ENCODE data around the gene S100PBP.

Gene S100PBP

DNA sequence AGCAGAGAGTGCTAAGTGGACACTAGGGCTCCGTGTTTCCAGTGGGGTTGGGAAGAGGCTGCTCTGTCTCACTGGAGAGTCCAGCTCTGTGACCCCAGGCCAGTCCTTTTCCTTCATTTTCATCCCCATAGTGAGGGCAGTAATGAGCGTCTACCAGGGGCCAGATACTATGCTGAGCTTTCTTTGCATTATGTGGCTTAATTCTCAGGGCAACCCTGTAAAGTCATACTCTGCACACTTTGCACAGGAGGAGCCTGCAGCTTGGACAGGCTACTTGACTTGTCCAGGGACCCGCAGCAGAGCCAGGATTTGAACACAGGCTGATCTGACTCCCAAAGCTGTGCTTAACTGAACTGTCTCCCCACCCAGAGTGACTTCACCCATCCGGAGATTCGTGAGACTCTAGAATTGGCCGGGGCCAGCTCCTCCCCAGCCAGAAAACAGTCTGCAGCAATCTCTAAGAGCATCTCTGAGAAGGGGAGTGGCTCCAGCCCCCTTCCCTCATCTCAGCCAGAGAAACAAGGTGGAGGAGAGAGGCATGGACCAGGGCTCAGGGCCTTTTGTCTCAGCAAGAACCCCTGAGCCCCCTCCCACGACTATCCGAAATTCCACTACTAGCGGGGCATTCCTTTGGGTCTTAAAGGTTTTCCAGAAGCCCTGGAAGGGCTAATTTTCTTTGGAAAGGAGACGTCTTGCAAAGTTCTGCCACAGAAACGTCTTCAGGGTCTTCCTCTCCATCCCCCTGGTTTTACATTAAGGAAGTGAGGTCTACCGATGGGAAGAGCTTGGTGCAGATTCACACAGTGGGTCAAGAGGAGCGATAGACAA, 54.1 kb downstream of the S100PBP start:
- no peak for DNase-seq

GRCh38 chr1:32872192-32872460, 54.7 kb downstream of the S100PBP start:
- no peak for DNase-seq

GRCh38 chr1:32873484-32873883, 56.0 kb downstream of the S100PBP start:
- no peak for DNase-seq

DNA sequence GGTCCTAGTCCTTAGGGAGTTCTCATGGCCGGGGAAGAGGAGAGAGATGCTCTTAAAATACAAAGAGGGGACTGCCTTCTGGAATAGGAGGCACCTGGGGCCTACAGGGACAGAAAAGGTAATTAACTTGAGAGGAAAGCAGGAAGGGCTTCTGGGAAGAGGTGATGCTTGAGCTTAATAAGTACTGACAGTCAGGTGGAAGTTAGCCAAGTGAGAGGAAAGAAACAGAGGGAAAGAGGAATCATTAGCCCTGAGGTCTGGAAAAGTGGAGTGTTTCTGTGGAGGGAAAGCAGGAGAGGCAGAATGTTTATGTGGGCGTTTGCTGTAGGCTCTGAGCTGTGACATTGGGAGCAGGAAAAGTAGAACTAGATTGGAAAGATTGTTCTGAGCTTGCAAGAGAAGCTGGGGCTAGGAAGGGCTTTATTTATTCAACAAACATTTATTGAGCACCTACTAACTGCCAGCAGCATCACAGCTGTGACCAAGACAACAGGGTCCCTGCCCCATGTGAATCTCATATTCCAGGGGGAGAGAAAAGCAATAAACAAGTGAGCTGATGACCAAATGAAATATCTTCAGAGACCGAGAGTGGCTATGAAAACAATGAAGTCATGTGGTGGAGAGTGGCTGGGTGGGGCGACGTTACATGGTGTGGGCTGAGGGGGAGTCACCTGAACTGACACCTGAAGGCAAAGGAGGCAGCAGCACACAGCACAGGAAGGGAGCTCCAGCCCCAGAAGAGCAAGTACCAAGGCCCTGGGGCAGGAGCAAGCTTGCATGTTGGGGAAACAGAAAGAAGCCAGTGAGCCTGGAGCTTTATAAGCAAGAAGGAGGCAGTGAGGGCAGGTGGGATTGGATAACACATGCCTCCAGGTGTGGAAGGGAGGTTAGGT, 57.7 kb downstream of the S100PBP start:
- no peak for DNase-seq

- DNase-seq, result no peak
These were observed 59.1 kb downstream of the S100PBP start for GRCh38 chr1:32876341-32877210.

- DNase-seq, result no peak
These were observed 60.0 kb downstream of the S100PBP start for GRCh38 chr1:32877211-32878110.

DNA sequence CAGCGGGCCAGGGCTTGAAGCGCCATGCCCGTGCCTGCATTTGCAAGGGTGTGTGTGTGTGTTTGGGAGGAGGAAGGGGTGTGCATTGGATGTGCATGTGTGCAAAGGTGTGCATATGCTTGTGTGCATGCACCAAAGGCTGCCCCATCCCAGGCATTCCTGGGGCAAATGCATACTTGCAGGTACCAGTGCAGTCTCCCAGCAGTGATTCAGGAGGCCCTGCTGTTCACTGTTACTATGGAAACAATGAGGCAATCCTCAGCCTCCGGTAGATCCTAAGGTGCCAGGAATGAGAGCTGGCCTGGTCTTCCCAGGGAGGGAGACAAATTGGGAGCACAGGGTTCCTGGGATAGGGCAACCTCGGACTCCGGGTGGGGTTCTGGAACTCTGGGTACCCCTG, 60.7 kb downstream of the S100PBP start:
- DNase-seq, result no peak

- DNase-seq, result no peak
These were observed 61.2 kb downstream of the S100PBP start for GRCh38 chr1:32878637-32879041.

- no peak for DNase-seq
These were observed 63.8 kb downstream of the S100PBP start for GRCh38 chr1:32881291-32881690.

DNA sequence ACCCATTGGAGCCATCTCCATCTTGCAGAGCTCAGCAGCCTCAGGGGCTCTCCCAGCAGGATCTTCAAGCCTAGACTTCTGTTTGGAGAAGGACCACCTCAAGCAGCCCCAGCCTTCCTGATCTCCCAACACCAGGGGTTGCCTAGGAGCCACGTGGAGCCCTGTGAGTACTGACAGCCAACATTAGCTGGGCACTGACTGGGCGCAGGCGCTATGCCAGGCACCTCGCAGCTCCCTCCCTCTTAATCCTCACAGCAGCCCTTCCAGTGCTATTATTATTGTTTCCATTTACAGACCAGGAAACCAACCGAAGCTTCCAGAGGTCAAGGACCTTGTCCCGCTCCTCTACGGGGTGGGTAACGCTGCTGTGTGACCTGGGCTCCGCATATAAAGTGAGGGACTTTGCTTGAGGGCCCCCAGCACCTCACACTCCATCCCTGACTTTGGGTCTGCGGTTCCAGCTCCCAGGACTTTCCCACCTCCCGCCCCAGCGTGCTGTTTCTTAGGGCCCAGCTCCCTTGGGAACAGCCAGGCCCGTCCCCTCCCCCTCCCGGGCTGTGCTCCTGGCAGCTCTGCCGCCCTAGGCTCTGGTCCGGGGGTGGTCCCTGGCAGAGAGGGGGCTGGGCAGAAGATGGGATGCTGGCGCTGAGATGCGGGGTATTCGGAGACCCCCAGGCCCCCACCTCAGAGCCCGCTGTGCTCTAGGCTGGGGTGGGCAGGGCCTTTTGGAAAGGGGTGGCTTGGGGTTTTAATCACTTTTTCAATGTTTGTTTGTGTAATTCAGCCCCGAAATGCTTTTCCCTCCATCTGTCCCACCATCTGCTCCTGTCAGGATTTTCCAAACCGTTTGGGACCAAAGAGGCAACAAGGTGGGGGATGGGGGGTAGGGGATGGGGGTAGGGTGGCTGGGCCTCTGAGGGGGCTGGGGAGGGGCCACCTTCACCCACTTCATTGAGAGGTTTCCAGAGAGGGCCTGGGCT, 64.7 kb downstream of the S100PBP start:
- no peak for DNase-seq

- DNase-seq, result no peak
These were observed 66.0 kb downstream of the S100PBP start for GRCh38 chr1:32883338-32884031.

- DNase-seq, result no peak
These were observed 66.5 kb downstream of the S100PBP start for GRCh38 chr1:32884032-32884372.

DNA sequence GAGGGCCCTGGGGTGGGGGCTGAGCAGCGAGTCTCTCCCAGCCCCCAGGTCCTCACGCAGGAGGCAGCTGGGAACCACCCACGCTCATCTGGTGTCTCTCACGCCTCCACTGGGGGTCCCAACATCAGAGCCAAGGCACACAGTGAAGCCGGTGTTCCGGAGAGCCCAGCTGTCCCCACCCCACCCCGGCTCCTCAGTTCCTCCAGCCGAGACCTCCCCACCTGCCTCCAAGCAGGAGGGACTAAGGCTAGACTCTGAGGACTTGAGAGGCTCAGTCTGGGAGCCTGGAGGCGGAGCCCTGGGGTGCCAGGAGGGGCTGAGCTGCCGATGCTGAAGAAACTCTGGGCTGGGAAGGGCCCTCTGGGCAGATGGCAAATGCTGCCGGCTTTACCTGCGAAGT, 67.3 kb downstream of the S100PBP start:
- DNase-seq, result no peak

DNA sequence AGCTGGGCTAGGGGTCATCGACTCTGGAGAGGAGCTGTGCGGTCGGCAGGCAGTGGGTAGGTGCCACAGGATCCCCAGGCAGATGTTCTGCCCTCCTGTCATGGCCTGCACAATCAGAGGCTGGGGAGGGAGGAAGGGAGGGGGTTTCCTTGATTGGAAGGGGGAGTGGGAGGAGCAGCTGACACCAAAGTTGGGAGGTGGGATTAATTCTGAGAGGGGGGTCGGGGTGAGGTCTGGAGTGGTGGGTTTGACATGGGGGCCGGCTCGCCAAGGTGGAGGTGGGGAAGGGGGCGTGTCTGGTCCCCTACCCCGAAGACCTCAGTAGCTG, 68.2 kb downstream of the S100PBP start:
- DNase-seq, result no peak

GRCh38 chr1:32886004-32886827, 68.8 kb downstream of the S100PBP start, which contains the start of gene HPCA:
HPCA (plus strand) TSS chr1:32886491; CDS start chr1:32888899, 2,408 bp downstream.
- no peak for DNase-seq

DNA sequence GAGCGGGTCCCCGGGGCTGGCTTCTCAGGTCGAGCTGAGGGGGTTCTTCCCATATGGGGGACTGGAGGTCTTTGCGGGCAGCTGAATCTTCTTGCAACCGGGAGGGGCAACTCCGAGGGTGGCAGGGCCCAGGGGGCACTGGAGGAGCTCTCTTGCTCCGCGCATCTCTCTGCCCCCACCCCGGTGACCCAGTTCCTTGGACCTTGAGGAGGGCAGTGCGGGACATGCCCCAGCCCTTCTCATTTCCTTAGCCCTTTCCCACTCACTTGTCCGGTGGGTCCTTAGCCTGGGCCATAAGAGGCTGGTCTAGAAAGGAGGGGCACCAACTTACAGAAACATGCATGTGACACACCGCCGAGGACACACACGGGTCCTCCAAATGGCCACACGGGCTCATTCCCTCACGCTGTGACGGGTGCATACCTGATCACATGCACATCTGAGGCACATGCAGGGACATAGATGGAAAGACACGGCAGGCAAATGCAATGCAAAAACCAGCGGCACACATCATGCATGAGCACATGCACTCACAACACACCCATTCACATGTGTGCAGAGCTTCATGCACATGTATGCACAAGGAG, 69.5 kb downstream of the S100PBP start:
- no peak for DNase-seq

DNA sequence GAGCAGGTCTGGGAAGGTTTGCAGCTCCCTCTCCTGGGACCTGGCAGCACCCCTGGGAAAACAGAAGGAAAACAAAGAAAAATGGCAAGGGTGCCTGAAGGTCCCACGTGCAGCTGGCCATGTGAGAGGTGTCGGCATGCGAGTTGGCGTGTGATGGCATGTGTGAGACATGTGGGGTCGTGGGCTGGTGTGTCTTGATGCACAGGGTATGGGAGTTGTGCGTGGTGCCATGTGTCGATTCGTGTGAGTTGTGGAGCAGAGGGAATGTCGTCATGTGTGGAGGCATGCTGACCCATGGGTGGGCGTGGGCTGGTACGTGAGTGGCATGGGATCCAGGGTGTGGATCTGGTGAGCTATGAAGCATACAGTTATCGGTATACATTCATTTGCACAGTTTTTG, 70.2 kb downstream of the S100PBP start:
- DNase-seq, result no peak

DNA sequence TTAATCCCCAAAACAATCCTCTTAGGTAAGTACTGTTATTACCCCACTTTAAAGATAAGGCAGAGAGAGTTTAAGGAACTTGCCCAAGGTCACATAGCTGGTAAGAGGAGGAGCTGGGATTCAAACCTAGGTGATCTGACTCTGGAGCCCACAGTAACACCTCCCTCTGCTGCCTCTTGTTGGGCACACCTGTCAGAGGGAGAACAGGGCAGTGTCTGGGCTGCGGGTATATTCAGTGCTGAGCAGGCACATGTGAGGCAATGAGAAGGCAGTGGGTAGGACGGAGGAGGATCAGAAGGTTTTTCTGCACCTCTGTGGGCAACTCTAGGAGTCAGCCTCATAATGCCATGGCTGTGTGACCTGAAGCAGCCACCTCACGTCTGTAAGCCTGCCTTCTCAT, 70.7 kb downstream of the S100PBP start:
- no peak for DNase-seq
